Esophagus squamous epithelium (tissue), 4 donors: Measurements from ENCODE around the gene RPN1.

Source experiments
- POLR2A ChIP-seq, 4 donors: fragments of 450-650 bp; IDR thresholded peaks; one replicate each; pipeline ENCODE4 v1.6.1; 2017; ENCODE audit warnings: antibody characterized with exemption in 4 of 4, mild to moderate bottlenecking in 4 of 4, moderate library complexity in 3 of 4
- TF ChIP-seq, protein P1 (sequence below), 6 experiments: fragments of 450-650 bp in 4 of 6; fragments of 200-600 bp in 2 of 6; sonication (generic) in 2 of 6; IDR thresholded peaks; one replicate each; pipeline ENCODE4 v1.5.1; 2016 to 2019; ENCODE audit warnings: antibody characterized with exemption in 6 of 6, mild to moderate bottlenecking in 4 of 6, moderate library complexity in 4 of 6

- TF ChIP-seq, protein P1, sequence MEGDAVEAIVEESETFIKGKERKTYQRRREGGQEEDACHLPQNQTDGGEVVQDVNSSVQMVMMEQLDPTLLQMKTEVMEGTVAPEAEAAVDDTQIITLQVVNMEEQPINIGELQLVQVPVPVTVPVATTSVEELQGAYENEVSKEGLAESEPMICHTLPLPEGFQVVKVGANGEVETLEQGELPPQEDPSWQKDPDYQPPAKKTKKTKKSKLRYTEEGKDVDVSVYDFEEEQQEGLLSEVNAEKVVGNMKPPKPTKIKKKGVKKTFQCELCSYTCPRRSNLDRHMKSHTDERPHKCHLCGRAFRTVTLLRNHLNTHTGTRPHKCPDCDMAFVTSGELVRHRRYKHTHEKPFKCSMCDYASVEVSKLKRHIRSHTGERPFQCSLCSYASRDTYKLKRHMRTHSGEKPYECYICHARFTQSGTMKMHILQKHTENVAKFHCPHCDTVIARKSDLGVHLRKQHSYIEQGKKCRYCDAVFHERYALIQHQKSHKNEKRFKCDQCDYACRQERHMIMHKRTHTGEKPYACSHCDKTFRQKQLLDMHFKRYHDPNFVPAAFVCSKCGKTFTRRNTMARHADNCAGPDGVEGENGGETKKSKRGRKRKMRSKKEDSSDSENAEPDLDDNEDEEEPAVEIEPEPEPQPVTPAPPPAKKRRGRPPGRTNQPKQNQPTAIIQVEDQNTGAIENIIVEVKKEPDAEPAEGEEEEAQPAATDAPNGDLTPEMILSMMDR (IDR thresholded peaks at IDR 0.05), result no peak
- no peak for TF ChIP-seq POLR2A (IDR thresholded peaks at IDR 0.05)
Measured at GRCh38 chr3:128634075-128634611, 16.5 kb downstream of the RPN1 start.
